NT2/D1 (cell line): ENCODE measurements around the gene IRF2BPL.

Source experiments
- SUZ12 ChIP-seq: IDR thresholded peaks from 2 replicates; pipeline ENCODE4 v1.6.1; 2011; ENCODE audit not compliant: insufficient read length, insufficient read depth; ENCODE audit errors: extremely low read depth
- YY1 ChIP-seq: IDR thresholded peaks from 2 replicates; pipeline ENCODE4 v1.6.1; 2011; ENCODE audit not compliant: insufficient read length, insufficient read depth
- ZNF274 ChIP-seq: IDR thresholded peaks from 2 replicates; pipeline ENCODE4 v1.6.1; 2011; ENCODE audit warnings: mild to moderate bottlenecking, low read depth, low read length

- no peak for TF ChIP-seq YY1
- no peak for TF ChIP-seq SUZ12
- TF ChIP-seq ZNF274: no peak
Observed at GRCh38 chr14:77005559-77005958, 22.9 kb downstream of the IRF2BPL start.
